Fibroblast of lung (primary cell): ENCODE measurements around the gene EPHA5. TPM values are rescaled to one million over a fixed set of nuclear protein-coding genes. Genes with fewer than 3 reads are reported as not detected.

ENCODE experiments used
- DNase-seq, 2 donors: peaks; one replicate each; pipeline versions ENCODE4 v3.0.0 to v3.0.0-alpha.2; 2010; ENCODE audit warnings: low read depth in 2 of 2
- H2AFZ ChIP-seq: 2 replicates; pipeline ENCODE4 v1.5.1; 2012; ENCODE audit warnings: low read length, control low read depth, inconsistent platforms
- H3K27ac ChIP-seq: 2 replicates; pipeline ENCODE4 v1.5.1; 2011; ENCODE audit warnings: low read length, control low read depth; ENCODE audit not compliant: insufficient read depth
- H3K27me3 ChIP-seq: 2 replicates; pipeline ENCODE4 v1.5.1; 2011; ENCODE audit warnings: mild to moderate bottlenecking, low read length; ENCODE audit not compliant: control insufficient read depth, insufficient read depth
- H3K36me3 ChIP-seq: 2 replicates; pipeline ENCODE4 v1.5.1; 2011; ENCODE audit warnings: low read length; ENCODE audit not compliant: control insufficient read depth, insufficient read depth
- H3K4me1 ChIP-seq: 2 replicates; pipeline ENCODE4 v1.5.1; 2011; ENCODE audit warnings: low read length; ENCODE audit not compliant: control insufficient read depth, insufficient read depth; ENCODE audit errors: extremely low read depth
- H3K4me2 ChIP-seq: 2 replicates; pipeline ENCODE4 v1.5.1; 2011; ENCODE audit warnings: low read length, control low read depth; ENCODE audit not compliant: insufficient read depth; ENCODE audit errors: extremely low read depth
- H3K4me3 ChIP-seq, 4 experiments: fragments of 200-600 bp in 1 of 4; sonication (generic) in 1 of 4; replicated peaks in 1 of 4; 2 replicates each; pipeline ENCODE4 v1.5.1; 2011 to 2016; ENCODE audit warnings: low read length in 4 of 4, low read depth in 3 of 4, mild to moderate bottlenecking in 3 of 4, control low read depth in 2 of 4, inconsistent platforms in 1 of 4, mixed read lengths in 1 of 4; ENCODE audit not compliant: insufficient read depth in 1 of 4; ENCODE audit errors: control extremely low read depth in 1 of 4
- H3K79me2 ChIP-seq: 2 replicates; pipeline ENCODE4 v1.5.1; 2012; ENCODE audit warnings: mild to moderate bottlenecking, low read length, inconsistent platforms; ENCODE audit not compliant: control insufficient read depth, insufficient read depth
- H3K9ac ChIP-seq: 2 replicates; pipeline ENCODE4 v1.5.1; 2011; ENCODE audit warnings: mild to moderate bottlenecking, low read length, control low read depth; ENCODE audit not compliant: insufficient read depth
- H3K9me3 ChIP-seq: 2 replicates; pipeline ENCODE4 v1.5.1; 2012; ENCODE audit warnings: low read depth, low read length; ENCODE audit not compliant: control insufficient read depth, insufficient read depth
- H4K20me1 ChIP-seq: 2 replicates; pipeline ENCODE4 v1.5.1; 2011; ENCODE audit warnings: low read length; ENCODE audit not compliant: control insufficient read depth, insufficient read depth; ENCODE audit errors: extremely low read depth
- EZH2 ChIP-seq: IDR thresholded peaks from 2 replicates; pipeline ENCODE4 v1.5.1; 2012; ENCODE audit warnings: low read length, control low read depth, mild to moderate bottlenecking; ENCODE audit errors: missing control alignments
- polyA plus RNA-seq, 2 donors: library from polyadenylated mRNA; depleted of rRNA in 1 of 2; stranded (reverse) in 1 of 2; unstranded in 1 of 2; fragments of >200 nt; gene quantifications; 2 replicates each; pipeline ENCODE4 v1.2.1, GENCODE V29; 2011 to 2012; ENCODE audit warnings: missing spikeins in 1 of 2
- total RNA-seq: library from RNA; depleted of rRNA; stranded (reverse); fragments of >200 nt; gene quantifications from 2 replicates; pipeline ENCODE4 v1.2.1, GENCODE V29; 2014
- TF ChIP-seq, protein P1 (sequence below), 2 donors: IDR thresholded peaks in 1 of 2; conservative IDR thresholded peaks in 1 of 2; 1 replicate in 1 of 2; 2 replicates in 1 of 2; pipeline ENCODE4 v1.5.1; 2011 to 2012; ENCODE audit warnings: low read length in 2 of 2, control low read depth in 1 of 2, inconsistent platforms in 1 of 2, low read depth in 1 of 2, mild to moderate bottlenecking in 1 of 2

The EPHA5 gene
- total and polyA plus RNA-seq, 2 donors (not counting 1 experiment from before 2014, with no cell fraction given), result under 0.01 to 0.16 TPM

DNA sequence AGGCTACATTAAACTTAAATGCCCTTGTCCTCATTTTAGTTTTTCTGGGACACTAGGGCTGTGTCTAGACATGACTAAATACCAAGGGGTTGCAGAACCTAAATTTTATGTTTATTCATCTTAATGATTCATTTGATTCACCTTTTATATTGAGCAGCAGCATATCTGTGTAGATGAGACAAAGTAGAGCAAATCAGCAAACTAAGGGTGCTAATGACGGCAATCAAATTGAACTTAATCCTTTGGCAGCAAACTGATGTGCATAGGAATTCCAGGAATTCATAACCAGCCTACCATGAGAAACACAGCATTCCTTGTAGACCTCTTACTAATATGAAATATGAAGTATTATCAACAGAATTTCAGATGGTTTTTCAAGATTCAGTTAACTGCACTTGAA, 25.1 kb downstream of the EPHA5 start:
- H4K20me1 ChIP-seq, result no peaks in the 10 kb centered on the region
- H3K4me1 ChIP-seq, result no peaks in the 10 kb centered on the region
- H2AFZ ChIP-seq, result no peak overlapping the region
- no peak overlapping the region for H3K9ac ChIP-seq
- no peak overlapping the region for H3K4me2 ChIP-seq
- no peaks in the 10 kb centered on the region for H3K79me2 ChIP-seq
- H3K36me3 ChIP-seq, result no peaks in the 10 kb centered on the region
- no peaks in the 10 kb centered on the region for H3K9me3 ChIP-seq
- H3K27me3 ChIP-seq, result no peaks in the 10 kb centered on the region
- DNase-seq, result peak in 1 of 2 donors; percentile 75
- H3K4me3 ChIP-seq, result no peak overlapping the region
- TF ChIP-seq EZH2, result no peak
- TF ChIP-seq, protein P1, sequence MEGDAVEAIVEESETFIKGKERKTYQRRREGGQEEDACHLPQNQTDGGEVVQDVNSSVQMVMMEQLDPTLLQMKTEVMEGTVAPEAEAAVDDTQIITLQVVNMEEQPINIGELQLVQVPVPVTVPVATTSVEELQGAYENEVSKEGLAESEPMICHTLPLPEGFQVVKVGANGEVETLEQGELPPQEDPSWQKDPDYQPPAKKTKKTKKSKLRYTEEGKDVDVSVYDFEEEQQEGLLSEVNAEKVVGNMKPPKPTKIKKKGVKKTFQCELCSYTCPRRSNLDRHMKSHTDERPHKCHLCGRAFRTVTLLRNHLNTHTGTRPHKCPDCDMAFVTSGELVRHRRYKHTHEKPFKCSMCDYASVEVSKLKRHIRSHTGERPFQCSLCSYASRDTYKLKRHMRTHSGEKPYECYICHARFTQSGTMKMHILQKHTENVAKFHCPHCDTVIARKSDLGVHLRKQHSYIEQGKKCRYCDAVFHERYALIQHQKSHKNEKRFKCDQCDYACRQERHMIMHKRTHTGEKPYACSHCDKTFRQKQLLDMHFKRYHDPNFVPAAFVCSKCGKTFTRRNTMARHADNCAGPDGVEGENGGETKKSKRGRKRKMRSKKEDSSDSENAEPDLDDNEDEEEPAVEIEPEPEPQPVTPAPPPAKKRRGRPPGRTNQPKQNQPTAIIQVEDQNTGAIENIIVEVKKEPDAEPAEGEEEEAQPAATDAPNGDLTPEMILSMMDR (conservative IDR thresholded peaks at IDR 0.05 in 1 of 2, IDR thresholded peaks at IDR 0.05 in 1 of 2; ENCODE audit: low read depth in 1 of 2, low read length in 2 of 2), result no peak
- no peak overlapping the region for H3K27ac ChIP-seq

- Histone ChIP-seq H2AFZ (no peak overlapping the region), H3K9ac (no peak overlapping the region), H3K27me3 (no peaks in the 10 kb centered on the region), H3K4me3 (no peak overlapping the region), H3K27ac (no peak overlapping the region), H3K79me2 (no peaks in the 10 kb centered on the region), H3K9me3 (no peaks in the 10 kb centered on the region), H3K36me3 (no peaks in the 10 kb centered on the region), H3K4me1 (no peaks in the 10 kb centered on the region), H4K20me1 (no peaks in the 10 kb centered on the region), H3K4me2 (no peak overlapping the region)
- no peak for TF ChIP-seq EZH2
- TF ChIP-seq, protein P1 (conservative IDR thresholded peaks at IDR 0.05 in 1 of 2, IDR thresholded peaks at IDR 0.05 in 1 of 2; ENCODE audit: low read depth in 1 of 2, low read length in 2 of 2), result no peak
- peak in 1 of 2 donors; percentile 16 for DNase-seq
Observed at GRCh38 chr4:65635051-65635821, 35.1 kb downstream of the EPHA5 start.

DNA sequence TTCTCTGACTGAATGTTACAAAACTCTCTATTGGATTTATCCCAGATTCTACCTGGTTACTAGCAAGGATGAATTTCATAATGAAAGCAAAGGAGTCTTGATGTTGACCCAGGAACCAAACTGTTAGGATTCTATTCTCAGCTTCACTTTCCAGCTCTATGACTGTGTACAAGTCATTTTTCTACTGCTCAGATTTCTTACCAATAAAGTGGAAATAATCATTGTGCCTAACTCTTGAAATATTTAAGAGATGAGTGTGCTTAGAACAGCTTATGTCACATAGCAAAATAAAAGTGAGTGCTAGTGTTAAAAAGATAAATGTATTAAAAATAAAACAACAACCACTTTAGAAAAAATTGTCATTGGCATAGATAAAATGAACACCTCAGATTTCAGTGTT, 45.6 kb downstream of the EPHA5 start:
- no peaks in the 10 kb centered on the region for H3K79me2 ChIP-seq
- H3K9me3 ChIP-seq, result no peaks in the 10 kb centered on the region
- H2AFZ ChIP-seq, result no peak overlapping the region
- H3K27ac ChIP-seq, result no peak overlapping the region
- H3K27me3 ChIP-seq, result no peaks in the 10 kb centered on the region
- no peak overlapping the region for H3K9ac ChIP-seq
- no peaks in the 10 kb centered on the region for H4K20me1 ChIP-seq
- H3K4me2 ChIP-seq, result no peak overlapping the region
- H3K4me1 ChIP-seq, result no peaks in the 10 kb centered on the region
- H3K36me3 ChIP-seq, result no peaks in the 10 kb centered on the region
- DNase-seq, result peak in 1 of 2 donors; percentile 59
- TF ChIP-seq, protein P1 (conservative IDR thresholded peaks at IDR 0.05 in 1 of 2, IDR thresholded peaks at IDR 0.05 in 1 of 2; ENCODE audit: low read depth in 1 of 2, low read length in 2 of 2), result no peak
- no peak for TF ChIP-seq EZH2
- no peak overlapping the region for H3K4me3 ChIP-seq
